HG03135 (cell line): ENCODE measurements around the gene MRPL28.
"Not testable (repeated sequence)": the region's sequence is repeated elsewhere in the genome, so short reads cannot be mapped to it uniquely, and the experiment has no call there.

Experiments used
- ATAC-seq: cut with Tn5 transposase; IDR thresholded peaks from one replicate; pipeline ENCODE4 v1.9.1; 2021; ENCODE audit warnings: mild to moderate bottlenecking, moderate library complexity; ENCODE audit not compliant: unreplicated experiment

MRPL28 gene

GRCh38 chr16:391885-392335 is 21.6 kb upstream of the MRPL28 start:
- no peak for ATAC-seq

- no peak for ATAC-seq
Measured at GRCh38 chr16:389352-389751, 19.0 kb upstream of the MRPL28 start.

GRCh38 chr16:387761-388666 is 17.7 kb upstream of the MRPL28 start:
- not testable (repeated sequence) for ATAC-seq

- ATAC-seq: no peak
Measured at GRCh38 chr16:386641-387156, 16.4 kb upstream of the MRPL28 start.

- ATAC-seq: no peak
Measured at GRCh38 chr16:383326-384051, 13.2 kb upstream of the MRPL28 start.

- ATAC-seq: peak; percentile 51
Measured at GRCh38 chr16:381789-382717, 11.7 kb upstream of the MRPL28 start, which contains the start of gene PGAP6. Gene PGAP6 (minus strand): TSS chr16:381978. CDS start chr16:381821, 157 bp downstream.

- peak; percentile 19 for ATAC-seq
Measured at GRCh38 chr16:381012-381788, 10.9 kb upstream of the MRPL28 start.

- no peak for ATAC-seq
Measured at GRCh38 chr16:380762-381011, 10.3 kb upstream of the MRPL28 start.

- ATAC-seq: no peak
Measured at GRCh38 chr16:379961-380761, 9.8 kb upstream of the MRPL28 start.

GRCh38 chr16:379183-379960 is 9.0 kb upstream of the MRPL28 start:
- ATAC-seq: no peak

- ATAC-seq: no peak
Measured at GRCh38 chr16:378821-379182, 8.5 kb upstream of the MRPL28 start.

- not testable (repeated sequence) for ATAC-seq
Measured at GRCh38 chr16:378113-378820, 7.9 kb upstream of the MRPL28 start.

- no peak for ATAC-seq
Measured at GRCh38 chr16:377419-377951, 7.1 kb upstream of the MRPL28 start.

- no peak for ATAC-seq
Measured at GRCh38 chr16:376817-377418, 6.6 kb upstream of the MRPL28 start.

- no peak for ATAC-seq
Measured at GRCh38 chr16:375927-376816, 5.8 kb upstream of the MRPL28 start.

- no peak for ATAC-seq
Measured at GRCh38 chr16:375212-375611, 4.9 kb upstream of the MRPL28 start.
